Suprapubic skin (tissue), 4 donors: Measurements from ENCODE around the gene GRM5. TPM values are rescaled to one million over a fixed set of nuclear protein-coding genes. Genes with fewer than 3 reads are reported as not detected.
"Not testable (repeated sequence)": the region's sequence is repeated elsewhere in the genome, so short reads cannot be mapped to it uniquely, and the experiment has no call there.

Experiments used
- DNase-seq, 2 donors: peaks; one replicate each; pipeline ENCODE4 v3.0.0-alpha.2; 2019; ENCODE audit warnings: low spot score in 2 of 2
- H3K27ac ChIP-seq: fragments of 200-600 bp; sonication (generic); one replicate; pipeline ENCODE4 v1.5.1; 2019
- H3K27me3 ChIP-seq: fragments of 200-600 bp; sonication (generic); one replicate; pipeline ENCODE4 v1.5.1; 2019
- H3K36me3 ChIP-seq: fragments of 200-600 bp; sonication (generic); one replicate; pipeline ENCODE4 v1.5.1; 2019
- H3K4me1 ChIP-seq: fragments of 200-600 bp; sonication (generic); one replicate; pipeline ENCODE4 v1.5.1; 2019
- H3K4me3 ChIP-seq: fragments of 200-600 bp; sonication (generic); one replicate; pipeline ENCODE4 v1.5.1; 2019; ENCODE audit warnings: mild to moderate bottlenecking
- H3K9me3 ChIP-seq: fragments of 200-600 bp; sonication (generic); one replicate; pipeline ENCODE4 v1.5.1; 2019
- POLR2A ChIP-seq, 2 donors: fragments of 450-650 bp; IDR thresholded peaks; one replicate each; pipeline ENCODE4 v1.6.1; 2017; ENCODE audit warnings: antibody characterized with exemption in 2 of 2, mild to moderate bottlenecking in 2 of 2, moderate library complexity in 2 of 2
- POLR2AphosphoS5 ChIP-seq, 3 donors: sonication (generic); formaldehyde crosslinking; IDR thresholded peaks; one replicate each; pipeline ENCODE4 v1.6.1; 2017; ENCODE audit warnings: antibody characterized with exemption in 3 of 3
- WGBS: methylation state at CpG from one replicate; pipeline ENCODE4 v1.1.5; 2018; 5-methylcytosine and 5-hydroxymethylcytosine counted together
- total RNA-seq, 4 donors: library from RNA; depleted of rRNA; stranded (reverse); fragments of >200 nt; gene quantifications; one replicate each; pipeline ENCODE4 v1.1.0, GENCODE V29; 2016
- TF ChIP-seq, protein P1 (sequence below), 2 donors: fragments of 200-600 bp in 1 of 2; fragments of 450-650 bp in 1 of 2; sonication (generic) in 1 of 2; IDR thresholded peaks; one replicate each; pipeline ENCODE4 v1.5.1; 2016 to 2019; ENCODE audit warnings: antibody characterized with exemption in 2 of 2, mild to moderate bottlenecking in 1 of 2, moderate library complexity in 1 of 2

GRM5 gene
- not detected for total RNA-seq

DNA sequence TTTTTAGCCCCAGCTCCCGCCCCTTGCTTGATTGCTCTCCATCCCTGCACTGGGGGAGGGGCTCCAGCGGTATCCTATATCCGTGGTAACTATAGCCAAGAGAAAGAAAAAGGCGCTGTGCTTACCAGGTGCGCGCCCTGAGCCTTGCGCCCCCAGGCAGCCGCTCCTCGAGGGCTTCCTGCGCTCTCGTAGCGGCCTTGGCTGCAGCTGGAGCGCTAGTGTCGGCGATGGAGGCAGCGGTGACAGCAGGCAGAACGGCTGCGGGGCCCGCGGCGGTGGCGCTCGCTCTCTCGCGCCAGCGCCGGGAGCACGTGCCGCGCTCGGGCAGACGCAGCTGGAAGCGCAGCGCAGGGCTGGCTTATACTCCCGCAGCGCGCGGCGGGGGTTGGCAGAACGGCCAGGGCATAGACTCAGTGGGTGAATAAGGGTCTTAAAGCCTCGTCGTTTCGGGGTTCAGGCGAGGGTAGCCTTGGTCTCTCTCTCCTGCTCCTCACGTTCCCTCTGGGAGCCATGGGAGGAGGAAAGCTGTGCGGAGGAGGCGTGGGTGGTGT is at the start of gene GRM5:
GRM5 (minus strand) TSS at position 332 of the 551 bp plus-strand sequence. CDS start 18,110 bp downstream, outside the sequence.
- not testable (repeated sequence) for H3K4me3 ChIP-seq, H3K9me3 ChIP-seq, H3K36me3 ChIP-seq, H3K27ac ChIP-seq, DNase-seq, H3K4me1 ChIP-seq
- WGBS, result 3% methylated on average over 10 of the region's 47 CpGs
- H3K27me3 ChIP-seq, result peaks cover 41% of the 10 kb centered on the region

DNA sequence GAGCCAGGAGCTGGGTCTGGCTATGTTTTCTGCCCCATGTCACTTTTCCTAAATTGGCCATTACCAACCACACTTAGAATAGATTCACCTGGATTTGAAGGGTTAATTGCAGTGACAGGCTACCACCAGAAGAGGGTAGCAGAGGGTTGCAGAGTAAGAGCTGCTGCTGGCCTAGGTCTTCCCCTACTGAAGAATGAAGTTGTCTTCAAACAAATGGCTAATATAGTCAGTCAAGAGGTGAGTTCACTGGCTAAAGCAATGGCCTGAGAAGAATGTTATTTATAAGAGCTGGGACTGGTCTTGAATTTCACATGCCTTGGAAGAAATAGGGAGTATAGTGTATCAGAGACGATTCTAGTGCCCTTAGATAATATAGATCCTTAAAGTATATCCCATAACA is 32.2 kb upstream of the GRM5 start:
- H3K36me3 ChIP-seq, H3K4me1 ChIP-seq, DNase-seq, H3K27me3 ChIP-seq, H3K4me3 ChIP-seq, H3K9me3 ChIP-seq, H3K27ac ChIP-seq: not testable (repeated sequence)
- WGBS, result 84% methylated on average over 1 of the region's 1 CpG
- TF ChIP-seq, protein P1, sequence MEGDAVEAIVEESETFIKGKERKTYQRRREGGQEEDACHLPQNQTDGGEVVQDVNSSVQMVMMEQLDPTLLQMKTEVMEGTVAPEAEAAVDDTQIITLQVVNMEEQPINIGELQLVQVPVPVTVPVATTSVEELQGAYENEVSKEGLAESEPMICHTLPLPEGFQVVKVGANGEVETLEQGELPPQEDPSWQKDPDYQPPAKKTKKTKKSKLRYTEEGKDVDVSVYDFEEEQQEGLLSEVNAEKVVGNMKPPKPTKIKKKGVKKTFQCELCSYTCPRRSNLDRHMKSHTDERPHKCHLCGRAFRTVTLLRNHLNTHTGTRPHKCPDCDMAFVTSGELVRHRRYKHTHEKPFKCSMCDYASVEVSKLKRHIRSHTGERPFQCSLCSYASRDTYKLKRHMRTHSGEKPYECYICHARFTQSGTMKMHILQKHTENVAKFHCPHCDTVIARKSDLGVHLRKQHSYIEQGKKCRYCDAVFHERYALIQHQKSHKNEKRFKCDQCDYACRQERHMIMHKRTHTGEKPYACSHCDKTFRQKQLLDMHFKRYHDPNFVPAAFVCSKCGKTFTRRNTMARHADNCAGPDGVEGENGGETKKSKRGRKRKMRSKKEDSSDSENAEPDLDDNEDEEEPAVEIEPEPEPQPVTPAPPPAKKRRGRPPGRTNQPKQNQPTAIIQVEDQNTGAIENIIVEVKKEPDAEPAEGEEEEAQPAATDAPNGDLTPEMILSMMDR (IDR thresholded peaks at IDR 0.05), result peak; percentile 7 to 51

DNA sequence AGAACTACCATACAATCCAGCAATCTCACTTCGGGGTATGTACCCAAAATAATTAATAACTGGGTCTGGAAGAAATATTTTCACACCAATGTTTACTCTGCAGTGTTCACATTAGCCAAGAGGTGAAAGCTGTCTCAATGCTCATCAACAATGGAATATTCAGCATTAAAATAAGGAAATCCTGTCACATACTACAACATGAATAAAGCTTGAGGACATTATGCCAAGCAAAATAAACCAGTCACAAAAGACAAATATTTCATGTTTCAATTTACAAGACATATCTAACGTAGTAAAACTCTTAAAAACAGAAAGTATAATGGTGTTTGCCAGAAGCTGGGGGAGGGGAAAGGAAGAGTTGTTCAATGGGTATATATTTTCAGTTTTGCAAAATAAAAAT is 28.0 kb upstream of the GRM5 start:
- not testable (repeated sequence) for DNase-seq, H3K27me3 ChIP-seq, H3K36me3 ChIP-seq, H3K9me3 ChIP-seq, H3K4me3 ChIP-seq, H3K27ac ChIP-seq, H3K4me1 ChIP-seq
- 33% methylated on average over 2 of the region's 2 CpGs for WGBS

DNA sequence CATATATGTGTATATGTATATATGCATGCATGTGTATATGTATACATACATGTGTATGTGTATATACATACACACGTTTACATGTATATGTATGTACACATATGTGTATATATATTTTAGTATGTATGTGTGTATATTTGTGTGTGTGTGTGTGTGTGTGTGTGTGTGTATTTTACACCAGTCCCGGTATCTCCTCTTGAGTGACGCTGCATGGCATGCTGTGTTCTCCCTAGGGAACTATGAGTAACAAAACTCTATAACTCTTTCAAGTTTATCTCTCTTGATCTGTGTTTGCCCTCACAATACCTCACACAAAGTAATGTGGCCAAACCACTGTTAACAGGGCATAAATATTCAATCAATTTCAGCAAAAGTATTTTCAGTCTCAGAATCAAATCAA is 19.2 kb upstream of the GRM5 start:
- DNase-seq, H3K4me3 ChIP-seq, H3K9me3 ChIP-seq, H3K27ac ChIP-seq, H3K4me1 ChIP-seq, H3K27me3 ChIP-seq, H3K36me3 ChIP-seq: not testable (repeated sequence)
- WGBS, result 34% methylated on average over 3 of the region's 3 CpGs

DNA sequence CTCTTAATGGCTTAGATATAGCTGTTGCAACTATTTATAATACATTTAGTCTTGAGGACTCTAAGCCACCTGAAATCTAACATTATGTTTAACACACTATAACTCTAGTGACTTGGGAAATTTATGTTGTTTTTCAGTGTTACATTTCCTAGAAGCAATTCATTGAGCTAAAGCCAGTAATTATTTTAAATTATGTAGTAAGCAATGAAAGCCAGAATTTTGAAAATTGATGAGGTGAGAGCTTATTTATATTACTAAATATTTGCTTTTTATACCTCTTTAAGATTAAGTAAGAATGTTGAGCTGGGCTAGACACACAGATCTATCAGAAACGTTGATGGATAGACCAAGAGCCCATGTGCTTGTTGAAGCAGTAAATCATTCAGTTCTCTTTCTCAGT is 5.1 kb upstream of the GRM5 start:
- H3K4me1 ChIP-seq, H3K9me3 ChIP-seq, H3K27ac ChIP-seq, H3K4me3 ChIP-seq, H3K27me3 ChIP-seq, DNase-seq, H3K36me3 ChIP-seq: not testable (repeated sequence)
- 39% methylated on average over 1 of the region's 1 CpG for WGBS

DNA sequence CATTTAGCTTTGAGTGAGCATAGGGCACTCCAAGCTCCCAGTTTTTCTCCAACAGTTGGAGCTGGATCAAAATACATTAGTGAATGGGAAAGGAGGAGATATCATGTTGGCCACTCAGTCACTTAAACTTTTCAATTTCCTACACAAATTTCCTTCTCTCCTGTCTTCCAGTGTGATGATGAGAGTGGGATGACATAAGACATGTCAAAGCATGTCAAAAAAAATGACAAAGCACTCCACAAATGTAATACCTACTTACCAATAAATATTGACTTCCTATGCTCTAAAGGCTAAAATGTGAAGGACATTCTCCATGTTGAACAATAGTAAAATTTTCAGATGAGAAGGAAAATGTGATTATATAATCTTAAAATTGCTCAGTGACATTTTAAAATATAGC is 1.5 kb upstream of the GRM5 start:
- H3K36me3 ChIP-seq, result no peaks in the 10 kb centered on the region
- no peaks in the 10 kb centered on the region for H3K9me3 ChIP-seq
- no peak overlapping the region for H3K4me3 ChIP-seq
- DNase-seq, result no peak
- no peak for TF ChIP-seq POLR2AphosphoS5 (IDR thresholded peaks at IDR 0.05)
- no peak for TF ChIP-seq POLR2A (IDR thresholded peaks at IDR 0.05)
- no peaks in the 10 kb centered on the region for H3K4me1 ChIP-seq
- peaks cover 40% of the 10 kb centered on the region for H3K27me3 ChIP-seq
- H3K27ac ChIP-seq, result no peak overlapping the region

DNA sequence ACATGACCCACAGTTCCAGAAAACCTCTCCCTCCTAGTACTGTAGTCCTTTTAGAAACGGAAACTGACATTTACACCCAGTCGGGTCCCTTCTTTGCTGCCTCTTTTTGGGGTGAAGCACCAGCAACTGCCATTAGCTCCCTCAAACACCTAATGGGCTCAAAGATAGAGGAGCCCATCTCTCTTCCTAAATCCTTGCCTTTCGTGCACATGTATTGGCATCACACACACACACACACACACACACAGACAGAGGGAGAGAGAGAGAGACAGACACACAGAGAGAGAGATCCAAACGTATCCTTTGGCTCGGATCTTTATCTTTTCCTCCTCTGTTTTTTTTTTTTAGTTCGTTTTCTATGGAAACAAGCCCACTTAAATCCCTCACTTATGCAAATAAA is 716 bp downstream of the GRM5 start:
- Histone ChIP-seq H3K4me1 (no peaks in the 10 kb centered on the region), H3K27ac (no peak overlapping the region), H3K9me3 (no peaks in the 10 kb centered on the region), H3K36me3 (no peaks in the 10 kb centered on the region), H3K4me3 (no peak overlapping the region), H3K27me3 (peaks cover 41% of the 10 kb centered on the region)
- no peak for DNase-seq
- TF ChIP-seq POLR2A (IDR thresholded peaks at IDR 0.05), result no peak
- WGBS, result 37% methylated on average over 6 of the region's 6 CpGs

DNA sequence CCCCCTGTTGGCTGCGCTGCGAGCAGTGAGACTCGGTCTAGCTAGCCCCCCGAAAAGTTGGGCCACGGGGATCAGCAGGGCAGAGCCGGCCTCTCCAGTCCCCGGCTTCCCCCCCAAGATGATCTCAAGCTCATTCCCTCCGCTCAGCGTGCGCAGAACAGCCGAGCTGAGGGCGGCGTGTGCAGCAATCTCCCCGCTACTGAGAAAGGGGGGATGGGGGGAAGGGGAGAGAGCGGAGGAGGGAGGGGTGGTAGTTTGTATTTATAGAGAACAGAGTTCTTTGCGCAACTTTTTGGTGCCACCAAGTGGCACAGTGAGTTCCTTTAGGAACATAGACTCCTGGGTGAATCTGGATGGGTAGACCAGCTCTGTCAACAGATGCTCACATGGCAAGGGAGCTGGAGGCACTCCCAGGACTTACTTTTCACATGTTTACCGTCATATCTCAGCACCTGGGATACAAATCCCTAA is 2.3 kb downstream of the GRM5 start:
- peaks cover 41% of the 10 kb centered on the region for H3K27me3 ChIP-seq
- not testable (repeated sequence) for DNase-seq, H3K27ac ChIP-seq, H3K36me3 ChIP-seq, H3K4me1 ChIP-seq, H3K9me3 ChIP-seq, H3K4me3 ChIP-seq
- 3% methylated on average over 17 of the region's 17 CpGs for WGBS

DNA sequence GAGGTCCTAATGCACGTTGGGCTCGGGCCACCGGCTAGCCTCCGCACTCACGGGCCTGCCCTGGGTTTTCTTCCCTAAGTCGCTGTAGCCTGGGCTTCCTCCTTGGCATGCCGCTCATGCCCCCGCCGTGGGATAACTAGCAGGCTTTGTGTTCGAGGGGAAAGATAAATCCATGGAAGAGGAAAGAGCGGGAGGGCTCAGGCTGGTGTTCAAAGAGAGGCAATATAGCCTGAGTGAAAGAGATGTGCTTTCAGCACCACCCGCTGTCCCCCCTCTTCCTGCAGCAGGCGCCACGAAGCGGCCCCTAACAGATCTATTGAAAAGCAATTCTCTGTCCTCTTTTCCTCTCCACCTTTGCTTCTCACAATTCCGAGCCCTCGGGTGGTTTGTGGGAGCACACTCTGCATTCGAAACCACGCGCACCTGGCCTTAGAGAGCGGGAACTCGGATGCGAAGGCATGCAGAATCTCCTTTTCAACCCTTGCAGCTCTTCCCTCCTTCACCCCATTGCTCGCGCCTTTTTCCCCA is 2.9 kb downstream of the GRM5 start:
- not testable (repeated sequence) for DNase-seq, H3K27ac ChIP-seq, H3K36me3 ChIP-seq, H3K4me1 ChIP-seq, H3K9me3 ChIP-seq, H3K4me3 ChIP-seq
- whole genome bisulfite sequencing, result 7% methylated on average over 24 of the region's 25 CpGs
- peaks cover 41% of the 10 kb centered on the region for H3K27me3 ChIP-seq

DNA sequence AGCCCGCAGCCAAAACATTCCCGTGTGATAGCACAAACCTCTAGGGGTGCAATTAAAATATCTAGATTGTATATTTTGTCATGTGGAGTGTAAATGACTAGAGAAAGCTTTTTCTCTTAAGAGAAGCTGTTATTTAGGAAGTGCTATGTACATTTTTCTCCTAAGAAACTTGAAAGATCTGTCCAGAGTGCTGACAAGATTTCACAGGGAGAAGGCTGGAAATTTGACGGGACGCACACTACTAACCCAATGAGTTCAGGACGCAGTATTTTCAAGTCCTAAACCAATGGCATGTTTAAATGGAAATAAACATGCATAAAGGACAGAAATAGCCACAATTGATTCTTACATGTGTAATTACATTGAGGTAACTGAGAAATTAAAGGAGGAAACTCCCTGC is 3.9 kb downstream of the GRM5 start:
- H3K27ac ChIP-seq, DNase-seq, H3K4me3 ChIP-seq, H3K36me3 ChIP-seq, H3K4me1 ChIP-seq, H3K9me3 ChIP-seq: not testable (repeated sequence)
- 35% methylated on average over 5 of the region's 5 CpGs for WGBS
- peaks cover 41% of the 10 kb centered on the region for H3K27me3 ChIP-seq

DNA sequence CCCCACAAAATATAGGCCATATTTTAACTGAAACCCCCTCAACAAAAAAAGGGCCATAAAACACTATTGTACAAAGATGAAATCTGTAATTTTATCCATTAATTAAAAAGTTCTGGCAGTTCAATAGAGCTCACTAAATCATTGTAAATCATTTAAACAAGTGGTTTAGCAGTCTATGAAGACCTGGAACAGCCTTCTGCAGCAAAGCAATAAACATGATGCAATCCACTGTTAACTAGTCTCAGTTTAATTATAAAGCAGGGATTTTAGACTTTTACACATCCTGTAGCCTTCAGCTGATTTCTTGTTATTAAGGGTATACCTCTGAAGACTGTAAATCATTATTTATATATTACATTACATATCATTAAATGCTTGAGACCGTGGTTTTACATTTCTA is 8.4 kb downstream of the GRM5 start:
- not testable (repeated sequence) for H3K9me3 ChIP-seq, DNase-seq, H3K4me1 ChIP-seq, H3K27me3 ChIP-seq, H3K27ac ChIP-seq, H3K36me3 ChIP-seq, H3K4me3 ChIP-seq
- 87% methylated on average over 1 of the region's 1 CpG for WGBS
